NT2/D1 (cell line): ENCODE results near the gene GMEB2.

Source experiments
- DNase-seq: peaks from one replicate; pipeline ENCODE4 v3.0.0-alpha.2; 2011; ENCODE audit warnings: low read depth, low spot score
- H3K27me3 ChIP-seq: 2 replicates; pipeline ENCODE4 v1.6.0; 2011; ENCODE audit warnings: mild to moderate bottlenecking; ENCODE audit not compliant: insufficient read length, insufficient read depth
- H3K36me3 ChIP-seq: 2 replicates; pipeline ENCODE4 v1.6.1; 2011; ENCODE audit warnings: mild to moderate bottlenecking, low read length, mixed read lengths; ENCODE audit not compliant: insufficient read depth, insufficient read length
- H3K4me1 ChIP-seq: 2 replicates; pipeline ENCODE4 v1.5.1; 2011; ENCODE audit not compliant: insufficient read depth, insufficient read length
- H3K4me3 ChIP-seq: 2 replicates; pipeline ENCODE4 v1.5.1; 2011; ENCODE audit warnings: low read depth; ENCODE audit not compliant: insufficient read length
- H3K9ac ChIP-seq: 2 replicates; pipeline ENCODE4 v1.6.0; 2011; ENCODE audit warnings: low read depth; ENCODE audit not compliant: insufficient read length
- H3K9me3 ChIP-seq: 2 replicates; pipeline ENCODE4 v1.5.1; 2011; ENCODE audit warnings: mild to moderate bottlenecking, low read length; ENCODE audit not compliant: insufficient read depth
- SUZ12 ChIP-seq: IDR thresholded peaks from 2 replicates; pipeline ENCODE4 v1.6.1; 2011; ENCODE audit not compliant: insufficient read length, insufficient read depth; ENCODE audit errors: extremely low read depth
- YY1 ChIP-seq: IDR thresholded peaks from 2 replicates; pipeline ENCODE4 v1.6.1; 2011; ENCODE audit not compliant: insufficient read length, insufficient read depth
- ZNF274 ChIP-seq: IDR thresholded peaks from 2 replicates; pipeline ENCODE4 v1.6.1; 2011; ENCODE audit warnings: mild to moderate bottlenecking, low read depth, low read length

Gene GMEB2

GRCh38 chr20:63588641-63589041 lies 38.3 kb downstream of the GMEB2 start:
- no peak overlapping the region for H3K4me3 ChIP-seq
- no peaks in the 10 kb centered on the region for H3K27me3 ChIP-seq
- no peak for DNase-seq
- H3K9ac ChIP-seq = no peak overlapping the region
- H3K36me3 ChIP-seq = peaks cover 55% of the 10 kb centered on the region
- TF ChIP-seq SUZ12 (no peak), YY1 (no peak), ZNF274 (no peak)
- H3K4me1 ChIP-seq = peaks cover 21% of the 10 kb centered on the region
- no peaks in the 10 kb centered on the region for H3K9me3 ChIP-seq

DNA sequence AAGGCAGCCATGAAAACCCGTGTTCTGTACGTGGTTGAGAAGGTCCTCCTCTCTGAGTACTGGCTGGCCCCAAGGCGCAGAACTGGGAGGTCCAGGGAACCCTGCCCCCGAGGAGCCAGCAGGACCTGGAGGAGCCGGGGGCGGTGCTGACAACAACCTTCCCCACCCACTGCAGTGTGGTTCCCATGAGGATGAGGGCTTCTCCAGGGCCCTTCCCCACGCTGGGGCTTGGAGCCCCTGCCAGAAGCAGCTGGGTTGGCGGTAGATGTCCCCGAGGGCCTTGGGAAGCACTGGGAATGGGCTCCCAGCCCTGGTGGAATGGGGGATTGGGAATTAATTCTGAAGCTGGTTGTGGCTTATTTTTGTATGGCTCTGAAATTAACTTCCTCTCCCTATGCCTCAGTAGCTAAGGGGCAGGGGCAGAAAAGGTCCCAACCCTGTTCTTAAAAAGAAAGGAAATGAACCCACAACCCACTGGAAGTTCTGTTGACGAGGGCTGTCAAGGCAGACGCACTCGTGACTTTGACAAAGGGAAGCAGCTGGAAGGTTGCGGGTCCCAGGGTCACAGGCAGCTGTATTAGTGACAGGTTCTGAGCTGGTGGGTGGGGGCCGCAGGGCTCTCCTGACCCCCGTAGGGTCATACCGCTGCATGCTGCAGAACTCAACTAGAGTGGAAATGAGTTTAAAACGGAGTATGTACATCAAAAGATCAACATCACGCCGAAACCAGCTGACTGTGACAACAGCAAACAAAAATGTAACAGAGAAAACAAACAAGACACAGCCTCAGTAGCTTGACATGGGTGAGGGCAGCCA lies 38.9 kb downstream of the GMEB2 start:
- TF ChIP-seq SUZ12 (no peak), ZNF274 (no peak), YY1 (no peak)
- Histone ChIP-seq H3K4me3 (no peak overlapping the region), H3K4me1 (peaks cover 21% of the 10 kb centered on the region), H3K27me3 (no peaks in the 10 kb centered on the region), H3K9ac (no peak overlapping the region), H3K36me3 (peaks cover 51% of the 10 kb centered on the region), H3K9me3 (no peaks in the 10 kb centered on the region)
- no peak for DNase-seq

DNA sequence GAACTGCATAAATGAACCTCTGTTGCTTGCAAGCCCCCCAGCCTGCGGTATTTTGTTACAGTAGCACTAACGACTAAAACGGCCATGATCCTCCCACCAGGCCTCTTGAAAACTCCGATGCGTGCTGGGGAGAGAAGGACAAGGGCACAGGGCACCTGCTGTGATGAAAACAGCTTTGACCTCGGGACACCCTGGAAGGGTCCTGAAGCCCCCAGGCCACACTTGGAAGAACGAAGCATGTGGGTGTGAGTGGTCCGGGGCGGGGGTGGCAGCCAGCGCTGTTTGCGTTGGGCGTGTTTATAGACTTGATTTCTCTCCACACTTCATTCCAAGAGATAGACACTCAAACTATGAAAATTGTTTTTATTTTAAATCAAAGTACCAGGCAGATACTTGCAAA lies 39.6 kb downstream of the GMEB2 start:
- H3K36me3 ChIP-seq = peaks cover 43% of the 10 kb centered on the region
- H3K9me3 ChIP-seq = no peaks in the 10 kb centered on the region
- peaks cover 19% of the 10 kb centered on the region for H3K4me1 ChIP-seq
- no peak overlapping the region for H3K4me3 ChIP-seq
- H3K9ac ChIP-seq = no peak overlapping the region
- TF ChIP-seq SUZ12 = no peak
- TF ChIP-seq ZNF274 = no peak
- TF ChIP-seq YY1 = no peak
- DNase-seq = no peak
- H3K27me3 ChIP-seq = no peaks in the 10 kb centered on the region

- Histone ChIP-seq H3K9me3 (no peaks in the 10 kb centered on the region), H3K36me3 (peaks cover 39% of the 10 kb centered on the region), H3K4me3 (no peak overlapping the region), H3K9ac (no peak overlapping the region), H3K27me3 (no peaks in the 10 kb centered on the region), H3K4me1 (peaks cover 14% of the 10 kb centered on the region)
- no peak for TF ChIP-seq SUZ12
- TF ChIP-seq YY1 = no peak
- no peak for TF ChIP-seq ZNF274
- no peak for DNase-seq
Observed at GRCh38 chr20:63586797-63587196, 40.1 kb downstream of the GMEB2 start.

- no peak overlapping the region for H3K9ac ChIP-seq
- peaks cover 18% of the 10 kb centered on the region for H3K4me1 ChIP-seq
- no peak for DNase-seq
- no peaks in the 10 kb centered on the region for H3K9me3 ChIP-seq
- H3K36me3 ChIP-seq = peaks cover 32% of the 10 kb centered on the region
- H3K27me3 ChIP-seq = no peaks in the 10 kb centered on the region
- TF ChIP-seq SUZ12 = no peak
- no peak for TF ChIP-seq YY1
- TF ChIP-seq ZNF274 = no peak
- no peak overlapping the region for H3K4me3 ChIP-seq
Observed at GRCh38 chr20:63585616-63586565, 41.0 kb downstream of the GMEB2 start.

DNA sequence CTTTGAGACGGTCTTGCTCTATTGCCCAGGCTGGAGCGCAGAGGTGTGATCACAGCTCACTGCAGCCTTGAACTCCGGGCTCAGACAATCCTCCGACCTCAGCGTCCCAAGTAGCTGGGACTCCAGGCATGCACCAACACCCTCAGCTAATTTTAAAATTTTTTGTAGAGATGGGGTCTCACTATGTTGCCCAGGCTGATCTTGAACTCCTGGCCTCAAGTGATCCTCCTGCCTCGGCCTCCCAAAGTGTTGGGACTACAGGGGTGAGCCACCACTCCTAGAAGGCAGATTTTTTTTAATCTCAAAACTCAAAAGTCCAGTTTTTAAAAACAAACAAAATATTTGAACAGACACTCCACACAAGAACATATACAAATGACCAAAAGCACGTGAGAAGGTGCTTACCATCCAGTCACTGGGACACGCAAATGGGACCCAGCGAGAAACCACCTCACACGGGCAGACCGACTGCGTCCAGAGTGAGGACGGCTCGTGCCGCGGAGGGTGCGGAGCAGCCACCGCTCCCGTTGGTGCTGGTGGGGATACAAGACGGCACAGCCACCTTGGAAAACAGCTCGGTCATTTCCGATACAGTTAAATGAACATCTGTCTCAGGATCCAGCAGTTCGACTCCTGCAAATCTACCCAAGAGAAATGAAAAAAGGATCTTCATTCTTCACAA lies 44.4 kb downstream of the GMEB2 start:
- Histone ChIP-seq H3K4me3 (no peak overlapping the region), H3K36me3 (peaks cover 7% of the 10 kb centered on the region), H3K4me1 (peaks cover 16% of the 10 kb centered on the region), H3K9ac (no peak overlapping the region), H3K9me3 (no peaks in the 10 kb centered on the region), H3K27me3 (no peaks in the 10 kb centered on the region)
- no peak for DNase-seq
- no peak for TF ChIP-seq SUZ12
- TF ChIP-seq ZNF274 = no peak
- TF ChIP-seq YY1 = no peak

- peak; percentile 51 for DNase-seq
- no peaks in the 10 kb centered on the region for H3K36me3 ChIP-seq
- H3K4me1 ChIP-seq = peaks cover 8% of the 10 kb centered on the region
- TF ChIP-seq ZNF274 (no peak), YY1 (no peak), SUZ12 (no peak)
- H3K9me3 ChIP-seq = no peaks in the 10 kb centered on the region
- no peak overlapping the region for H3K4me3 ChIP-seq
- no peaks in the 10 kb centered on the region for H3K27me3 ChIP-seq
- no peak overlapping the region for H3K9ac ChIP-seq
Observed at GRCh38 chr20:63580796-63581461, 46.0 kb downstream of the GMEB2 start.
